Testis (tissue), 3 donors: ENCODE measurements around the gene ENTPD1. TPM values are rescaled to one million over a fixed set of nuclear protein-coding genes. Genes with fewer than 3 reads are reported as not detected.
"Not testable (repeated sequence)": the region's sequence is repeated elsewhere in the genome, so short reads cannot be mapped to it uniquely, and the experiment has no call there.

ENCODE experiments used
- DNase-seq: peaks from one replicate; pipeline ENCODE4 v3.0.0-alpha.2; 2019
- H3K27ac ChIP-seq, 2 donors: fragments of 200-600 bp; sonication (generic); one replicate each; pipeline ENCODE4 v1.5.1; 2019
- H3K27me3 ChIP-seq: fragments of 200-600 bp; sonication (generic); one replicate; pipeline ENCODE4 v1.5.1; 2019
- H3K36me3 ChIP-seq: fragments of 200-600 bp; sonication (generic); one replicate; pipeline ENCODE4 v1.5.1; 2017; ENCODE audit warnings: low read depth; ENCODE audit errors: missing control alignments
- H3K4me1 ChIP-seq: fragments of 200-600 bp; sonication (generic); one replicate; pipeline ENCODE4 v1.5.1; 2019
- H3K4me3 ChIP-seq, 2 donors: fragments of 200-600 bp; sonication (generic); one replicate each; pipeline ENCODE4 v1.5.1; 2017 to 2019
- H3K9me3 ChIP-seq: fragments of 200-600 bp; sonication (generic); one replicate; pipeline ENCODE4 v1.5.1; 2017
- POLR2A ChIP-seq: fragments of 450-650 bp; IDR thresholded peaks from one replicate; pipeline ENCODE4 v1.6.1; 2017; ENCODE audit warnings: antibody characterized with exemption, mild to moderate bottlenecking, moderate library complexity
- WGBS, 2 donors: methylation state at CpG; one replicate each; pipeline ENCODE4 v1.1.5; 2018; 5-methylcytosine and 5-hydroxymethylcytosine counted together
- intact Hi-C: fragments of 100-400 bp; cut with DNase I; formaldehyde crosslinking; loops from one replicate; pipeline ENCODE4 v1.15.1; 2023; ENCODE audit warnings: low total_unique reads
- polyA plus RNA-seq: library from polyadenylated mRNA; stranded (reverse); fragments of 350-450 nt; fragmentation: Illumina TruSeq; extraction: RNeasy Lipid Tissue Mini Kit (QIAGEN cat#74804); gene quantifications from one replicate; pipeline ENCODE4 v1.2.3, GENCODE V29; 2014; ENCODE audit warnings: low read depth, low replicate concordance; ENCODE audit not compliant: insufficient read depth
- total RNA-seq, 2 donors: library from RNA; depleted of rRNA; stranded (reverse); fragments of >200 nt; gene quantifications; one replicate each; pipeline ENCODE4 v1.2.3, GENCODE V29; 2016
- TF ChIP-seq, protein P1 (sequence below), 3 experiments: fragments of 450-650 bp in 2 of 3; fragments of 200-600 bp in 1 of 3; sonication (generic) in 1 of 3; IDR thresholded peaks; one replicate each; pipeline ENCODE4 v1.5.1; 2016 to 2019; ENCODE audit warnings: antibody characterized with exemption in 3 of 3, mild to moderate bottlenecking in 2 of 3, moderate library complexity in 1 of 3

Gene ENTPD1
- total and polyA plus RNA-seq, 3 donors from 2014 or later: 9.8 to 12.7 (median 11.3) TPM

DNA sequence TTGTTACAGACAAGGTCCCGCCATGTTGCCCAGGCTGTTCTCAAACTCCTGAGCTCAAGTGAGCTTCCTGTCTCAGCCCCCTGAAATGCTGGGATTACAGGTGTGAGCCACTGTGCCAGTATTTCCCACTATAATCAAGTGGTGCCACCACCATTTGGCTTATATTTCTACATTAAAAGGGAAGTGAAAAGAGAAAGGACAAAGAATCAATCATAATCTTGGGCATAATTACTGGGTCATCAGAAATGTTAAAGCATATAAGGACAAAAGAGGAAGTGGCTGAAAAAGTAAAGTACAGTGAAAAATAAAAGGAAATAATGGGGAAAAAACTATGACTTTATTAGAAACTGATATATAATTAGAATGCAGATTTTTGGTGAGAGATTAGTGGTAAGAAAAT is 25.7 kb upstream of the ENTPD1 start:
- TF ChIP-seq, protein P1, sequence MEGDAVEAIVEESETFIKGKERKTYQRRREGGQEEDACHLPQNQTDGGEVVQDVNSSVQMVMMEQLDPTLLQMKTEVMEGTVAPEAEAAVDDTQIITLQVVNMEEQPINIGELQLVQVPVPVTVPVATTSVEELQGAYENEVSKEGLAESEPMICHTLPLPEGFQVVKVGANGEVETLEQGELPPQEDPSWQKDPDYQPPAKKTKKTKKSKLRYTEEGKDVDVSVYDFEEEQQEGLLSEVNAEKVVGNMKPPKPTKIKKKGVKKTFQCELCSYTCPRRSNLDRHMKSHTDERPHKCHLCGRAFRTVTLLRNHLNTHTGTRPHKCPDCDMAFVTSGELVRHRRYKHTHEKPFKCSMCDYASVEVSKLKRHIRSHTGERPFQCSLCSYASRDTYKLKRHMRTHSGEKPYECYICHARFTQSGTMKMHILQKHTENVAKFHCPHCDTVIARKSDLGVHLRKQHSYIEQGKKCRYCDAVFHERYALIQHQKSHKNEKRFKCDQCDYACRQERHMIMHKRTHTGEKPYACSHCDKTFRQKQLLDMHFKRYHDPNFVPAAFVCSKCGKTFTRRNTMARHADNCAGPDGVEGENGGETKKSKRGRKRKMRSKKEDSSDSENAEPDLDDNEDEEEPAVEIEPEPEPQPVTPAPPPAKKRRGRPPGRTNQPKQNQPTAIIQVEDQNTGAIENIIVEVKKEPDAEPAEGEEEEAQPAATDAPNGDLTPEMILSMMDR (IDR thresholded peaks at IDR 0.05): no peak
- TF ChIP-seq POLR2A: no peak

DNA sequence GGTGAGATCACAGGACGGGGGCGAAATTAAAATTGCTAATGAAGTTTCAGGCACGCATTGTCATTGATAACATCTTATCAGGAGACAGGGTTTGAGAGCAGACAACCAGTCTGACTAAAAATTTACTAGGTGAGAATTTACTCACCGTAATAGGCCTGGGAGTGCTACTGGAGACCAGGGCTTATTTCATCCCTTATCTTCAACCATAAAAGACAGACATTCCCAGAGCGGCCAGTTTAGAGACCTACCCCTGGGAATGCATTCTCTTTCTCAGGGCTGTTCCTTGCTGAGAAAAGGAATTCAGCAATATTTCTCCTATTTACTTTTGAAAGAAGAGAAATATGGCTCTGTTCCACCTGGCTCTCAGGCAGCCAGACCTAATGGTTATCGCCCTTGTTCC is 23.1 kb upstream of the ENTPD1 start:
- H3K9me3 ChIP-seq, H3K4me1 ChIP-seq, H3K36me3 ChIP-seq, H3K4me3 ChIP-seq, H3K27me3 ChIP-seq, H3K27ac ChIP-seq, intact Hi-C loops, DNase-seq: not testable (repeated sequence)
- WGBS, 2 donors: 79 to 94% methylated on average over 6 of the region's 6 CpGs

More for the DNA sequence above, 25.7 kb upstream of the ENTPD1 start:
- no peaks in the 10 kb centered on the region for H3K36me3 ChIP-seq
- peaks cover 6% of the 10 kb centered on the region for H3K4me1 ChIP-seq
- H3K27me3 ChIP-seq: no peaks in the 10 kb centered on the region
- no peak for DNase-seq
- no peak overlapping the region for H3K4me3 ChIP-seq
- intact Hi-C loops: no loop called here
- 80 to 83% methylated on average over 1 of the region's 1 CpG for WGBS, 2 donors
- no peak overlapping the region for H3K27ac ChIP-seq
- no peaks in the 10 kb centered on the region for H3K9me3 ChIP-seq

GRCh38 chr10:95739056-95739455 is 16.9 kb upstream of the ENTPD1 start:
- TF ChIP-seq POLR2A: no peak
- TF ChIP-seq, protein P1 (IDR thresholded peaks at IDR 0.05): no peak
- H3K36me3 ChIP-seq: no peaks in the 10 kb centered on the region
- no peaks in the 10 kb centered on the region for H3K9me3 ChIP-seq
- DNase-seq: no peak
- no peaks in the 10 kb centered on the region for H3K4me1 ChIP-seq
- no peaks in the 10 kb centered on the region for H3K27me3 ChIP-seq
- H3K4me3 ChIP-seq: no peak overlapping the region
- WGBS, 2 donors: 92 to 95% methylated on average over 3 of the region's 3 CpGs
- no peak overlapping the region for H3K27ac ChIP-seq
- intact Hi-C loops: no loop called here

DNA sequence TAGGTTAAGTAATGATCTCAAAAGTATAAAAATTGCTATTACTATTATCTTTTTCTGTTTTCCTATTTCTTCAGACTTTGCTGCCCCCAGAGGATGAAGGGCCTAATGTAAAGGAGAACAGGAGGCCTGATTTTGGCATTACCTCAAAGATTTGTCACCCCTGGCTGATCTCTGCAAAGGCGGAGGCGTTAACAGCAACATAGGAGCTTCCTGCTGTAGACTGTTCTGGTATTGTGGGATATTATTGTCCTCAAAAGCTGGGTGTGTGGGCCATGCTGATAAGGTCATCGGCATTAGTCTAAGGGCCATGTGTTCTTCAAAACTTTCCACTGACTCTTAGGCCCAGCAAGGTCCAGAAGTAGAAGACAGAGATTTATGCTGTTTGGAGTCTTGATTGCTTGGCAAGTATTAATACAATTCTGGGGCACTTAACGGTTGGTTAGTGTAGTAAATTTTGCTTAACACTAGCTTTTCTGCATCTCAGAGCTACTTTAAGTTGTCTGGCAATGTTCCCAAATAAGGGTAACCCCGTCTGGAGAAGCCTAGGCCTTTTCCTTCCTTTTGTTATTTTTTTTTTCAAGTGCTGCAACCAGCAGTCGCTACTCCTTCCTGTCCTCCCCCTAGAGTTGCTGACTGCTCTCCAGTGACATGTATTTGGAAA is 14.0 kb upstream of the ENTPD1 start:
- intact Hi-C loops: no loop called here
- Histone ChIP-seq H3K4me1 (no peaks in the 10 kb centered on the region), H3K9me3 (no peaks in the 10 kb centered on the region), H3K4me3 (no peak overlapping the region), H3K27me3 (no peaks in the 10 kb centered on the region), H3K36me3 (no peaks in the 10 kb centered on the region), H3K27ac (peak overlapping the region in 1 of 2 donors; percentile 36)
- no peak for DNase-seq
- TF ChIP-seq, protein P1 (IDR thresholded peaks at IDR 0.05): no peak
- no peak for TF ChIP-seq POLR2A
- WGBS, 2 donors: 28 to 30% methylated on average over 6 of the region's 6 CpGs

GRCh38 chr10:95742485-95742884 is 13.5 kb upstream of the ENTPD1 start:
- intact Hi-C loops: no loop called here
- peak; percentile 63 for DNase-seq
- 24% methylated on average over 3 of the region's 3 CpGs for WGBS, 2 donors

More at GRCh38 chr10:95742485-95742884, 13.5 kb upstream of the ENTPD1 start:
- no peaks in the 10 kb centered on the region for H3K36me3 ChIP-seq
- no peaks in the 10 kb centered on the region for H3K4me1 ChIP-seq
- no peak for TF ChIP-seq POLR2A
- TF ChIP-seq, protein P1 (IDR thresholded peaks at IDR 0.05): no peak
- no peaks in the 10 kb centered on the region for H3K27me3 ChIP-seq
- H3K4me3 ChIP-seq: no peak overlapping the region
- H3K27ac ChIP-seq: peak overlapping the region in 1 of 2 donors; percentile 36
- no peaks in the 10 kb centered on the region for H3K9me3 ChIP-seq
